HG02938 (cell line): ENCODE results near the gene BRCA1.
"Not testable (repeated sequence)": the region's sequence is repeated elsewhere in the genome, so short reads cannot be mapped to it uniquely, and the experiment has no call there.

ENCODE experiments used
- ATAC-seq: cut with Tn5 transposase; IDR thresholded peaks from one replicate; pipeline ENCODE4 v1.9.1; 2021; ENCODE audit warnings: mild to moderate bottlenecking, moderate library complexity; ENCODE audit not compliant: unreplicated experiment

The BRCA1 gene

DNA sequence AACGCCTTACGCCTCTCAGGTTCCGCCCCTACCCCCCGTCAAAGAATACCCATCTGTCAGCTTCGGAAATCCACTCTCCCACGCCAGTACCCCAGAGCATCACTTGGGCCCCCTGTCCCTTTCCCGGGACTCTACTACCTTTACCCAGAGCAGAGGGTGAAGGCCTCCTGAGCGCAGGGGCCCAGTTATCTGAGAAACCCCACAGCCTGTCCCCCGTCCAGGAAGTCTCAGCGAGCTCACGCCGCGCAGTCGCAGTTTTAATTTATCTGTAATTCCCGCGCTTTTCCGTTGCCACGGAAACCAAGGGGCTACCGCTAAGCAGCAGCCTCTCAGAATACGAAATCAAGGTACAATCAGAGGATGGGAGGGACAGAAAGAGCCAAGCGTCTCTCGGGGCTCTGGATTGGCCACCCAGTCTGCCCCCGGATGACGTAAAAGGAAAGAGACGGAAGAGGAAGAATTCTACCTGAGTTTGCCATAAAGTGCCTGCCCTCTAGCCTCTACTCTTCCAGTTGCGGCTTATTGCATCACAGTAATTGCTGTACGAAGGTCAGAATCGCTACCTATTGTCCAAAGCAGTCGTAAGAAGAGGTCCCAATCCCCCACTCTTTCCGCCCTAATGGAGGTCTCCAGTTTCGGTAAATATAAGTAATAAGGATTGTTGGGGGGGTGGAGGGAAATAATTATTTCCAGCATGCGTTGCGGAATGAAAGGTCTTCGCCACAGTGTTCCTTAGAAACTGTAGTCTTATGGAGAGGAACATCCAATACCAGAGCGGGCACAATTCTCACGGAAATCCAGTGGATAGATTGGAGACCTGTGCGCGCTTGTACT lies at the start of gene BRCA1:
Gene BRCA1, minus strand, starts transcription at position 232 of the 834 bp plus-strand sequence. CDS start 1,268 bp downstream, outside the sequence.
- peak; percentile 91 for ATAC-seq

DNA sequence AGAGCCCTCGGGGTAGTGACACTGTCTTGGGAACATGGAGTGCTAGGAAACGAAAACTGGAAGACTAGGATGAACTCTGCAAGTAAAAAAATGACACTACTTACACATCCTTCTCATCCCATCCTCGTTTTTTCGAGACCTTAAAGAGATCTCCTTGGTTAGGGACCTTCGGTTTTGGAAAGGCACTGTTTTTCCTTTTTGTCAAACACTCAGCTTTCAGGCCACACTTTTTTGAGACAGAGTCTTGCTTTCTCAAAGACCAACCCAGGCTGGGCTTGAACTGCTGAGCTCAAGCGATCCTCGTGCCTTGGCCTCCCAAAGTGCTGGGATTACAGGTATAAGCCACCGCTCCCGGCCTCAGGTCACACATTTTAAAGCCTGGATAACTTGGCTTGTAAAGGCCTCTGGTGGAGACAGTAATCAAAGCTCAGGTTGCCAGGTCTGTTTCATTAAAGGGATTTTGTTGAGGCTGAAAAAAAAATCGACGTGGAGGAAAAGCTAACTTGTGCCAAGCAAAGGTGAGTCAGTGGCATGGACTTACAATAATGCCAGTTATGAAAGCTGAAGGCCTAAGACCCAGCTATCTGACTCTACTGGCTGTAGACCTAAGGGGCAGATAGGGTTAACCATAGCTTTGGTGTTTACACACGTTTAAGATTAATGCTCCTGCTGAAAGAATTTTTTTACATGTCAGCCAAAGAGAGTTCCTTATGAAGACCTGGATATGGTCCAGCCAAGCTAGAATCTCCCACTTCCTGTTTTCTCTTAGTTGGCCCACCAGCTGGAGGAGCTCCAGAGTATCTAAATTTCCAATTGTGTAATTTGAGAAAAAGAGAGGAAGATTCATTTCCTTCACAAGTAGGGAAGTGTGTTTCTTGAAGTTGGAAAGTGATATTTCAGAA lies 46.7 kb upstream of the BRCA1 start:
- ATAC-seq = no peak

DNA sequence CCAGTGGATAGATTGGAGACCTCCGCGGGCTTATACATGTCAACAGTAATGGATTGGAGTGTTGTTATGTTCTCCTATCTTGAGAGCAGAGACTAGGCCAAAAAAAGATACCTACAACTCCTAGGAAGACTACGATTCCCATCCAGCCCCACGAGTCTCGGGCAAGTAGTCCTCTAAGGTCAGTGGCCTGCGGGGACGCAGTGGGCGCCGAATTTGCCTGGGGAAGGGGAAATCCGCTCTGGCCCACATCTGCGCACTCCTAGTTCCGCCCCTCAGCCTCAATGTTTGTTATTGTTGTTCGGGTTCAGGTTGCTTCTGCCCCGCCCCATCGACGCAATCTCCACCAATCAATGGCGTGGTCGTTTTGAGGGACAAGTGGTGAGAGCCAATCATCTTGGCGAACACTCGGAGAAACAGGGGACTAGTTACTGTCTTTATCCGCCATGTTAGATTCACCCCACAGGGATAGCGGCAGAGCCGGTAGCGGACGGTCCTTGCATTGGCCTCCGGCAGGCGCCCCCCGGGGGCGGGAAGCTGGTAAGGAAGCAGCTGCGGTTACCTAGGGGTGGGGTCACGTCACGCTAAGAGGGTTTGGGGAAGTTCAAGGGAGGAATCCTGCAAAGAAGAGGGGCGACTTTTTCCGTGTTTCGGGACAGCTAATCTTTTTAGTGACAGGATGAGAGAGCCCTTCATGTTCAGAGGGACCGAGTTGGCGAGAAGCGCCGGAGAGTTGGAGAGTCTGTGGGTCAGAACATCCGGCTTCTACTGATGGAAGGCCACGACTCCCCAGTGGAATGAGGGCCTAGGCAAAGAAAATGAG lies 45.8 kb upstream of the BRCA1 start, which contains the start of gene NBR1:
Gene NBR1, plus strand, starts transcription at position 449 of the 820 bp plus-strand sequence. CDS start 4,586 bp downstream, outside the sequence.
- peak; percentile 83 for ATAC-seq

- peak; percentile 68 for ATAC-seq
Observed at GRCh38 chr17:43170140-43170765, 45.1 kb upstream of the BRCA1 start.

DNA sequence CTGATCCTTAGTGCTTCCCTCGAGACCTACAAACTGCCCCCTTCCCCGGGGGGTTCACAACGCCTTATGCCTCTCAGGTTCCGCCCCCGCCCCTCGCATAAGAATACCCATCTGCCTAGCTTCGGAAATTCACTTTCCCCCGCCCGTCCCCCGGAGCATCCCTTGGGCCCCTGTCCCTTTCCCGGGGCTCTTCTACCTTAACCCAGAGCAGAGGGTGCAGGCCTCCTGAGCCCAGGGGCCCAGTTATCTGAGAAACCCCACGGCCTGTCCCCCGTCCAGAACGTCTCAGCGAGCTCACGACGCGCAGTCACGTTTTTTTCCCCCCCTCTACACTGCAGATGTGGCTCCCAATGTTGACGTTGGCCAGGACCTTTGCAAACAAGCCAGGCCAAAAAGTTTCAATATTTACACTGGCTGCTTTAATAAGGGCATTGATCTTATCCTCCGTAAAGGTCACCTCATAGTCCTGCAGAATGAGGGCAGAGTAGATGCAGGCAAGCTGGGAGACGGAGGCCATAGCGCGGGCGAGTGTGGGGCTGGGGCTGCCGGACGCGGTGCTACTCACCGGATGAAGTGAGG lies 44.5 kb upstream of the BRCA1 start:
- peak; percentile 15 for ATAC-seq

- ATAC-seq = not testable (repeated sequence)
Observed at GRCh38 chr17:43165971-43166370, 40.8 kb upstream of the BRCA1 start.

GRCh38 chr17:43159957-43160356 lies 34.8 kb upstream of the BRCA1 start:
- ATAC-seq = not testable (repeated sequence)

- ATAC-seq = not testable (repeated sequence)
Observed at GRCh38 chr17:43159232-43159631, 34.1 kb upstream of the BRCA1 start.

- no peak for ATAC-seq
Observed at GRCh38 chr17:43155666-43156065, 30.5 kb upstream of the BRCA1 start.

GRCh38 chr17:43153197-43153835 lies 28.2 kb upstream of the BRCA1 start:
- ATAC-seq = not testable (repeated sequence)

DNA sequence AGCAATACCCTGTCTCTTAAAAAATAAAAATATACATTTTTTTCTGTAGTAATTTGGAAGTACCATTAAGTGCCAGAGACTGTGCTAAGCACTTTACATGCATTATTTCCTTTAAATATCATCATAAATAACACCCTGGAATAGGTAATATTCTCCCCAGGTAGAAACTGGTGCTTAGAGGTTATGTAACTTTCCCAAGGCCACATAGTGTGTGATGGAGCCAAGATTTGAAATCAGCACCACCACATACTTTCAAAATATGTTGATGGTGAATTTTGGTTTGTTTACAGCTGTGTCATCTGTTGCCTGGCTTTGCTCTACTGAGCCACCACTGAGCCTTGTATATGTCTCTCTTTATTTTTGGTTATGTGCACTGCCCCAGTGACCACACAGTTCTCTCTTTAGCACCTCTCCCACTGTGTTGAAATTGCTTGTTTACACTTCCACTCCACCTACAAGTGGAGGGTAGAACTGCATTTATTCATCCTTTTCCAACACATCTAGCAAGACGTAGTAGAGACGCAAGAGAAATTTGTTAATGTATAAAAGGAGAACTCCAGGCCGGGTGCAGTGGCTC lies 26.8 kb upstream of the BRCA1 start:
- no peak for ATAC-seq

GRCh38 chr17:43146649-43147048 lies 21.5 kb upstream of the BRCA1 start:
- ATAC-seq = no peak

DNA sequence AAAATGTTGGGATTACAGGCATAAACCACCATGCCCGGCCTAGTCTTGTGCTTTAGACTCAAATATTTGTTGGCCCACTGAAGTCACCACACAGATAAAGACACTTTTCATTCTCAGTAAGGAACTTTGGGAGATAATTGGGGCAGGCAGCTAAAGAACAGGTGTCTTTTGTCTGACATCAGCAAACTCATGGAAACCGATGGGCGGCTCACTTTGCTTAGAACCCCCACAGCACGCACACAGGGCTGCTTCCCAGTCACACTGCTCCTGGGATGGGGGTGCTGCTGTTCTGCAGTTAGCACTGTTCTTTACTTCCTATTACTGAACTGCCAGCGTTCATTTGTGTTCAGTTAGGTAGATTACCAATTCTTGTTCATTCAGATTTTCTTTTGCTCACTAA lies 18.0 kb upstream of the BRCA1 start:
- no peak for ATAC-seq

- no peak for ATAC-seq
Observed at GRCh38 chr17:43142153-43142552, 17.0 kb upstream of the BRCA1 start.

GRCh38 chr17:43140396-43141332 lies 15.5 kb upstream of the BRCA1 start:
- ATAC-seq = no peak

GRCh38 chr17:43138531-43138930 lies 13.4 kb upstream of the BRCA1 start:
- ATAC-seq = not testable (repeated sequence)

DNA sequence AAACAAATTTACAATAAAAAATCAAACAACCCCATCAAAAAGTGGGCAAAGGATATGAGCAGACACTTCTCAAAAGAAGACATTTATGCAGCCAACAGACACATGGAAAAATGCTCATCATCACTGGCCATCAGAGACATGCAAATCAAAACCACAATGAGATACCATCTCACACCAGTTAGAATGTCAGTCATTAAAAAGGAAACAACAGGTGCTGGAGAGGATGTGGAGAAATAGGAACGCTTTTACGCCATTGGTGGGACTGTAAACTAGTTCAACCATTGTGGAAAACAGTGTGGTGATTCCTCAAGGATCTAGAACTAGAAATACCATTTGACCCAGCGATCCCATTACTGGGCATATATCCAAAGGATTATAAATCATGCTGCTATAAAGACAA lies 11.4 kb upstream of the BRCA1 start:
- not testable (repeated sequence) for ATAC-seq

GRCh38 chr17:43135454-43135819 lies 10.3 kb upstream of the BRCA1 start:
- no peak for ATAC-seq
